ENCODE data around the gene CHCHD10. TPM values are rescaled to one million over a fixed set of nuclear protein-coding genes. Genes with fewer than 3 reads are reported as not detected.

CHCHD10 gene
- total and polyA plus RNA-seq, 4 donors: 16.6 to 174 (median 82.5) TPM

GRCh38 chr22:23720855-23721254 lies 46.9 kb downstream of the CHCHD10 start:
- 69 to 75% methylated on average over 6 of the region's 6 CpGs for WGBS, 2 donors
- H3K9me3 ChIP-seq (ENCODE audit: control insufficient read depth in 4 of 4, insufficient read depth in 3 of 4, low read length in 3 of 4): no peaks in the 10 kb centered on the region
- ATAC-seq (ENCODE audit: insufficient read depth, low FRiP score): no peak

GRCh38 chr22:23718371-23719165 lies 49.2 kb downstream of the CHCHD10 start:
- Histone ChIP-seq H3K4me3 (no peak overlapping the region), H3K27me3 (ENCODE audit: control insufficient read depth in 3 of 3, insufficient read depth in 3 of 3, low read length in 2 of 3) (no peaks in the 10 kb centered on the region), H3K27ac (ENCODE audit: low read depth in 1 of 2, low read length in 1 of 2) (no peak overlapping the region), H3K9me3 (ENCODE audit: control insufficient read depth in 4 of 4, insufficient read depth in 3 of 4, low read length in 3 of 4) (no peaks in the 10 kb centered on the region), H3K4me1 (ENCODE audit: control insufficient read depth in 5 of 5, insufficient read depth in 5 of 5, low read length in 5 of 5) (peaks cover 0 to 13% (median 0%) of the 10 kb centered on the region in 5 donors), H3K9ac (ENCODE audit: insufficient read depth in 1 of 2, low read length in 2 of 2) (no peak overlapping the region), H3K36me3 (ENCODE audit: control insufficient read depth in 4 of 4, insufficient read depth in 4 of 4, low read length in 4 of 4) (peaks cover 0 to 16% (median 6%) of the 10 kb centered on the region in 4 donors)
- ATAC-seq (ENCODE audit: insufficient read depth, low FRiP score): no peak
- WGBS, 2 donors: 87 to 89% methylated on average over 17 of the region's 17 CpGs
- TF ChIP-seq CTCF (IDR thresholded peaks at IDR 0.05; ENCODE audit: control extremely low read depth, extremely low read depth): no peak
- peak in 1 of 3 donors; percentile 12 for DNase-seq

More at GRCh38 chr22:23720855-23721254, 46.9 kb downstream of the CHCHD10 start:
- TF ChIP-seq CTCF (IDR thresholded peaks at IDR 0.05; ENCODE audit: control extremely low read depth, extremely low read depth): no peak
- Histone ChIP-seq H3K36me3 (ENCODE audit: control insufficient read depth in 4 of 4, insufficient read depth in 4 of 4, low read length in 4 of 4) (no peaks in the 10 kb centered on the region), H3K27me3 (ENCODE audit: control insufficient read depth in 3 of 3, insufficient read depth in 3 of 3, low read length in 2 of 3) (no peaks in the 10 kb centered on the region), H3K4me3 (no peak overlapping the region), H3K9ac (ENCODE audit: insufficient read depth in 1 of 2, low read length in 2 of 2) (no peak overlapping the region), H3K4me1 (ENCODE audit: control insufficient read depth in 5 of 5, insufficient read depth in 5 of 5, low read length in 5 of 5) (peaks cover 0 to 12% (median 0%) of the 10 kb centered on the region in 5 donors), H3K27ac (ENCODE audit: low read depth in 1 of 2, low read length in 1 of 2) (no peak overlapping the region)
- no peak for DNase-seq

- WGBS, 2 donors: 5 to 7% methylated on average over 59 to 84 of the region's 84 CpGs
- H3K4me1 ChIP-seq (ENCODE audit: control insufficient read depth in 5 of 5, insufficient read depth in 5 of 5, low read length in 5 of 5): peaks cover 0 to 13% (median 0%) of the 10 kb centered on the region in 5 donors
- DNase-seq (peak; percentile 90 to 93 (median 91)), ATAC-seq (ENCODE audit: insufficient read depth, low FRiP score) (peak; percentile 97)
- H3K9me3 ChIP-seq (ENCODE audit: control insufficient read depth in 4 of 4, insufficient read depth in 3 of 4, low read length in 3 of 4): no peaks in the 10 kb centered on the region
- H3K4me3 ChIP-seq: peak overlapping the region; percentile 72
- peaks cover 5 to 23% (median 8%) of the 10 kb centered on the region in 4 donors for H3K36me3 ChIP-seq (ENCODE audit: control insufficient read depth in 4 of 4, insufficient read depth in 4 of 4, low read length in 4 of 4)
- no peaks in the 10 kb centered on the region for H3K27me3 ChIP-seq (ENCODE audit: control insufficient read depth in 3 of 3, insufficient read depth in 3 of 3, low read length in 2 of 3)
- TF ChIP-seq CTCF (IDR thresholded peaks at IDR 0.05; ENCODE audit: control extremely low read depth, extremely low read depth): no peak
- H3K9ac ChIP-seq (ENCODE audit: insufficient read depth in 1 of 2, low read length in 2 of 2): peak overlapping the region; percentile 58 to 63
- H3K27ac ChIP-seq (ENCODE audit: low read depth in 1 of 2, low read length in 1 of 2): peak overlapping the region; percentile 81 to 89
These were observed 50.7 kb downstream of the CHCHD10 start for GRCh38 chr22:23716811-23717801.

Other genes with a start within 250 kb of the CHCHD10 start
- gene IGLL1, start 187.7 kb downstream of the CHCHD10 start, total RNA-seq: under 1 TPM in 1 of 2 donors, not detected in 1; 0.28 TPM
- under 1 TPM in 1 of 2 donors, not detected in 1; 0.16 TPM for gene IGLL1, start 187.7 kb downstream of the CHCHD10 start, polyA plus RNA-seq
- under 1 TPM; 0.82 to 0.86 TPM for gene DRICH1, start 135.7 kb downstream of the CHCHD10 start, total RNA-seq
- under 1 TPM; 0.15 to 0.47 TPM for gene DRICH1, start 135.7 kb downstream of the CHCHD10 start, polyA plus RNA-seq
- 1 to 10 TPM; 1.3 to 3.1 TPM for gene RGL4, start 77.0 kb downstream of the CHCHD10 start, total RNA-seq
- 10 to 100 TPM in 1 of 2 donors, 1 to 10 TPM in 1; 2.1 to 37.0 TPM for gene RGL4, start 77.0 kb downstream of the CHCHD10 start, polyA plus RNA-seq
- gene ZNF70, start 16.9 kb downstream of the CHCHD10 start, total RNA-seq: 1 to 10 TPM; 5.8 to 6.9 TPM
- gene ZNF70, start 16.9 kb downstream of the CHCHD10 start, polyA plus RNA-seq: 1 to 10 TPM in 1 of 2 donors, under 1 TPM in 1; 0.98 to 1.5 TPM
- not detected for gene VPREB3, start 13.5 kb downstream of the CHCHD10 start, total RNA-seq
- gene VPREB3, start 13.5 kb downstream of the CHCHD10 start, polyA plus RNA-seq: 1 to 10 TPM in 1 of 2 donors, under 1 TPM in 1; 0.39 to 1.4 TPM
- gene C22orf15, start 5.0 kb downstream of the CHCHD10 start, total RNA-seq: 10 to 100 TPM; 12.0 to 18.7 TPM
- gene C22orf15, start 5.0 kb downstream of the CHCHD10 start, polyA plus RNA-seq: 1 to 10 TPM; 3.0 to 8.7 TPM
- 1 to 10 TPM; 2.2 to 2.6 TPM for gene MMP11, start 4.9 kb upstream of the CHCHD10 start, total RNA-seq
- gene MMP11, start 4.9 kb upstream of the CHCHD10 start, polyA plus RNA-seq: under 1 TPM; 0.43 to 0.68 TPM
- gene SMARCB1, start 19.0 kb upstream of the CHCHD10 start, total RNA-seq: 10 to 100 TPM; 39.2 to 69.6 TPM
- gene SMARCB1, start 19.0 kb upstream of the CHCHD10 start, polyA plus RNA-seq: 10 to 100 TPM; 41.0 to 54.6 TPM
- 10 to 100 TPM in 1 of 2 donors, 1 to 10 TPM in 1; 6.1 to 15.1 TPM for gene DERL3, start 71.0 kb upstream of the CHCHD10 start, total RNA-seq
- 1 to 10 TPM; 6.7 to 8.4 TPM for gene DERL3, start 71.0 kb upstream of the CHCHD10 start, polyA plus RNA-seq
- gene SLC2A11, start 89.9 kb upstream of the CHCHD10 start, total RNA-seq: 10 to 100 TPM; 11.1 to 14.1 TPM
- 1 to 10 TPM; 3.9 to 9.6 TPM for gene SLC2A11, start 89.9 kb upstream of the CHCHD10 start, polyA plus RNA-seq
- 100 to 1,000 TPM in 1 of 2 donors, 10 to 100 TPM in 1; 71.8 to 751 TPM for gene MIF, start 126.4 kb upstream of the CHCHD10 start, total RNA-seq
- gene MIF, start 126.4 kb upstream of the CHCHD10 start, polyA plus RNA-seq: 100 to 1,000 TPM; 850 to 887 TPM
- 10 to 100 TPM in 1 of 2 donors, 1 to 10 TPM in 1; 2.0 to 22.3 TPM for gene GSTT2B, start 193.2 kb upstream of the CHCHD10 start, total RNA-seq
- gene GSTT2B, start 193.2 kb upstream of the CHCHD10 start, polyA plus RNA-seq: 10 to 100 TPM in 1 of 2 donors, 1 to 10 TPM in 1; 8.9 to 22.9 TPM
- gene DDTL, start 198.9 kb upstream of the CHCHD10 start, total RNA-seq: 1 to 10 TPM in 1 of 2 donors, under 1 TPM in 1; 0.37 to 3.5 TPM
- gene DDTL, start 198.9 kb upstream of the CHCHD10 start, polyA plus RNA-seq: 1 to 10 TPM; 1.4 to 4.4 TPM
- 100 to 1,000 TPM; 111 to 130 TPM for gene DDT, start 206.5 kb upstream of the CHCHD10 start, total RNA-seq
- 100 to 1,000 TPM; 221 to 268 TPM for gene DDT, start 206.5 kb upstream of the CHCHD10 start, polyA plus RNA-seq
- gene GSTT2, start 212.2 kb upstream of the CHCHD10 start, total RNA-seq: 1 to 10 TPM in 1 of 2 donors, not detected in 1; 4.9 TPM
- gene GSTT2, start 212.2 kb upstream of the CHCHD10 start, polyA plus RNA-seq: 1 to 10 TPM in 1 of 2 donors, under 1 TPM in 1; 0.22 to 3.1 TPM
- not detected for gene GSTT4, start 237.5 kb upstream of the CHCHD10 start, total RNA-seq
- gene GSTT4, start 237.5 kb upstream of the CHCHD10 start, polyA plus RNA-seq: not detected
- gene CABIN1, start 243.3 kb upstream of the CHCHD10 start, total RNA-seq: 100 to 1,000 TPM in 1 of 2 donors, 10 to 100 TPM in 1; 69.1 to 109 TPM
- gene CABIN1, start 243.3 kb upstream of the CHCHD10 start, polyA plus RNA-seq: 10 to 100 TPM; 22.4 to 44.9 TPM

All from lung (tissue), 12 donors.